Activated CD4-positive, CD25-positive, alpha-beta regulatory T cell (primary cell): ENCODE measurements around the gene SLC24A3.

ENCODE experiments used
- DNase-seq, 4 experiments: peaks; one replicate each; lab custom pipeline; 2025; lab: John Stamatoyannopoulos, UW

SLC24A3 gene

DNA sequence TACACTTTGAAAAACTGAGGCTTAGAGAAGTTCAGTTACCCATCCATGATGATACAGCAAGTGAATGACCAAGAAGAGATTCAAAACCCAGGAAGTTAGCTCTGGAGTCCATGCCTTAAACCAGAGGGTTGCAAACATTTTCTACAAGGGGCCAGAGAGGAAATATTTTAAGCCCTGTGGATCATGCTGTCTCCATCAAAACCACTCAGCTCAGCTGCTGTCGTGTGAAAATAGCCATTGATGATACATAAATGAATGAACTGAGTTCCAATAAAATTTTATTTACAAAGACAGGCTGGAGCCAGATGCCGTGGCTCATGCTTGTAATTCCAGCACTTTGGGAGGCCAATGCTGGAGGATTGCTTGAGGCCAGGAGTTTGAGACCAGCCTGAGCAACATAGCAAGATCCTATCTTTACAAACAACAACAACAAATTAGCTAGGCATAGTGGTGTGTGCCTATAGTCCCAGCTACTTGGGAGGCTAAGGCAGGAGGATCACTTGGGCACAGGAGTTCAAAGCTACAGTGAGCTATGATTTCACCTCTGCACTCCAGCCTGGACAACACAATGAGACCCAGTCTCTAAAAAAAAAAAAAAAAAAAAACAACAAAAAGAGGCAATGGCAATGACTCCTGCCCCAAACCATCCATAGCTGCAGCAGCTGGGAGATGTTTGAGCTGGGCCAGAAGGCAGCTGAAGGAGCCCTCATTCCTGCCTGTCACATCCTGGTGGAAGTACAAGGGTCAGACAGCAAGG lies 501.6 kb downstream of the SLC24A3 start:
- no peak for DNase-seq

DNA sequence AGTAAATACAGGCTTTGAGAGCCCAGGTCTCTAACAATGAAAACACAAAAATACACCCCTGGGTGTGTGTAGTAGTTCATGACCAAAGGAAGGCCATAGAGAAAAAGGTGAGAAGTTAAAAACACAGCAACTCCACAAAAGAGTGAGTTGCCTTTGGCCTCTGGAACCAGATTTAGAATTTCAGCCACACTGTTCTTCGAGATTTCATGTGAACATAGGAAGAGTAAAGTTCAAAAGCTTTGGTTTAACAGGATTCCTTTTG lies 502.1 kb downstream of the SLC24A3 start:
- no peak for DNase-seq

DNA sequence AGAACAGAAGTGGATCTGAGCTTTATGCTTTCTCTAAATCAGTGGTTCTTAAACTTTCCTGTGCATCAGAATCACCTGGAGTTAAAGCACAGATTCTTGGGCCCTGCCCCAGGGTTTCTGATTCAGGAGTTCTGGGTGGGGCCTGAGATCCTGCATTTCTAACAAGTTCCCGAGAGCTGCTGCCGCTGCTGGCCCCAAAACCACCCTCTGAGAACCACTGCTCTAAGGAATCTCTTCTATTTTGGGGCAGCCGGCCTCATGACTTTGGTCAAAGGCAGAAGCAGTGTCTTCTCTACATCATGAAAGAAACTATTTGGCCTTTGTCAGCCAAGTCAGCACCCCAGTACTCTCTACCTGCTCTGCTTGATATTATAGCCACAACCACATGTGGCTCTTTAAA lies 503.5 kb downstream of the SLC24A3 start:
- no peak for DNase-seq

DNA sequence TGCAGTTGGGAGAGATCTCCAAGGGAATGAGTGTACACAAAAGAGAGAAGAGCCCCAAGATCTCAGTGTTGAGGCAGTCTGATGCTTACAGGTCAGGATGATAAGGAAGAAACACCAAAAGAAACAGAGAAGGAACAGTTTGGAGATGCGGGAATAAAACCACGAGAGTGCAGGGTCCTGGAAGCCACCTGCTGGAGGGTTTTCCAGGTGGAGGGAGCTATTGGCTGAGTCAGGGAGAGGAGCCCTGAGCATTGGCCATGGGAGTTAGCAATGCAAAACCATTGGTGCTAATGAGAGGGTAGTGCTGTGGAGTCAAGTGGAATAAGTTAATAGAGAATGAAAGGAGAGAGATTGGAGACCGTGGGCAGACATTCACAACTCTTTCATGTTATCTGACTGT lies 506.4 kb downstream of the SLC24A3 start:
- DNase-seq: no peak

DNA sequence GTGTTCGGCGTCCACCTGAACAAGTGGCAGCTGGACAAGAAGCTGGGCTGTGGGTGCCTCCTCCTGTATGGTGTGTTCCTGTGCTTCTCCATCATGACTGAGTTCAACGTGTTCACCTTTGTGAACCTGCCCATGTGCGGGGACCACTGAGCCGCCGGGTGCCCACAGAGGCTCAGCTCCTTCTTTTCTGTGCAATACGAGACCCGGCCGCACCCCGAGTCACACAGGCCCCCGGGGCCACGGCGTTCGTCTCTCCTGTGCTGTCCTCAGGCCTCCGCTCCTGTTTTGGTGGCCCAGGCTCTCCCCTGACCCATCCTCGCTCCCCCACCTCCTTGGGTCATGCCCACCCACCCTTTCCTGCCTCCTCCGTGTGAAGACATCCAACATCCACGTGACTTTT lies 508.5 kb downstream of the SLC24A3 start:
- no peak for DNase-seq

DNA sequence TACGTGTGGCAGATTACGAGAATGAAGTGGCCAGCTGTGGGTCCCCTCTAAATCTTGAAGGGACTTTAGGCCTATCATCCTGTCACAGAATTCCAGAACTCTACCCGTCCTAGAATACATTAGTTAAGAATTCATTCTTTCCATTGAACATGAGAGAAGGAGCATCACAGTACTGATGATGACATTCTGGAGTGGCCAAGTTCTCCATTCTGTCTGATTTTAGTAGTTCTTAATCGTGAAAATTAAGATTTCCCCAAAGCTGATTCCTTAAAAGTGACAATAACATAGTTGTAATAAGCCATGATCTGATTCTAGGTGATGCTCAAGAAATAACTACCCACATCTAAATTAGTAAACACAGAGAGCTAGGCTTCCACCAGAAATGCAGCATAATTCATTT lies 510.6 kb downstream of the SLC24A3 start:
- no peak for DNase-seq

DNA sequence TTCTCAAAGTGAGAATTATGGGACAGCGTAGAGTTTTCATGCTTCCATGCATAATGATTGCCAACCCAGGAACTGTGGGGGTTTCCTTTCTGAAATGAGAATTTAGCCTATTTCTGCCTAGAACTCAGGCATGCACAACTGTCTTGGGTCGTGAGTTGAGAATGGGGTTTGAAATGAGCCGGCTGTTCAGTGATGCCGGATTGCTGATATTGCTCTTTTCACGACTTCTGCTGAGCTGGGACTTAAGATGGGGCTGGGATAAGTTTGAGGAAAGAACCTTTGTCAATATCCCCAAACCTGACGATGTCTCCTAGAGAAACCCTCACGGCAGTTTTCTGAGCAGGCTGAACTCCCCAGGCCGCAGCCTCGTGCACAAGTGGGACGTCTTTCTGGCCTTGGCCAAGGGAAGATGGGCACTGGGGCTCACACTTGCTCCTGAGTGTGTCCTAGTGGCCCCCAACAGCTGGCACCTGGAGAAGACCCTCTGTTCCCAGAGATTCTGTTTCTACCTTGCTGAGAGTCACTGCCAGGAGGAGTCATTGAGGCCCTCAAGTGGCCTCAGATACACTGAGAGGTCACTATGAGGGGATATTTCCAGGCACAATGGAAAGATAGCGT lies 511.5 kb downstream of the SLC24A3 start:
- DNase-seq: no peak

DNA sequence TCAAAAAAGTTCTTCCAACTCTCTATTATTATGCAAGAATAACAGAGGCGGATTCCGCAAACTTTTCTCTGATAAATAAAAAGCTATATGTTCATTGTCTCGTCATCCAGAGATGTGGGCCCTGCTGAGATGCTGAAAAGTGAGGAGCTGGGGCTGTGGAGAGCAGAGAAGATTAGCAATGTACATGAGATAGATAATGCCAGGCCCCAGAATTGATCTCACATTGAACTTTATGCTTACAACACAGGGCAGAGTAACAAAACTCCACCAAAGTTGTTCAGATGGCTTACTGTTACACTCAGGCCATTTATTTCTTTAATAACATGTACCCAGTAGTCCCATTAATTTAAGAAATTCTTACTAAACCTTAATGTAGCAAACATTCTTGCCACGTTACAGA lies 512.9 kb downstream of the SLC24A3 start:
- DNase-seq: no peak

DNA sequence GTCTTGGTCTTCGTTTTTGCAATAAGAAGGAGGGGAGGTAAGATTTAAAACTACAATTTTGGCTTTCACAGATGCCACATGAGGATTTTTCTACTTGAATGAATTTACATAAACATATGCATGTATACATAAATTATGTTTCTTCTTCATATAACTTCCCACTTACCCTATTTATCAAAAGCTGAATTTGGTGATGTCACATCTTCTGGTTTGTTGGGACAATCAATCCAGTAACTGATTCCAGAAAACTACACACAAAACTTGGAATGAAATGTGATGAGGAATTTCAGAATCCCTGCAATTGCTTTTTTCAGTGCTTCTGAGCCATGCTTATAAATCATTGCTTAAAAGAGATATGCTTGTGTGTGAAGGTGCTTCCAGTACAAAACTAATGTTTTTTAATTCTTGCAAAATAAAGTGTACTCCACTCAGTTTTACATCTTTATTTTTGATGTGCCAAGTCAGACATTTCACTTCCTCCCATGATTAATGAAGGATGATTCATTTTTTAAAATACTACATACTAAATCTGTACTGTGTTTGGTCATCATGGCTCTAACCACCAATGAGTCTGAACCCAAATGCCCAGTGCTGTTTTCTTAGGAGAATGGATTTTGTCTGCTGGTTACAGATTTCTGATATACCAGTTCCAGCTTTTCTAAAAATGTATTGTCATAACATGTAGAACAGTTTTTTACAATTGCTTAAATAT lies 513.5 kb downstream of the SLC24A3 start:
- no peak for DNase-seq

DNA sequence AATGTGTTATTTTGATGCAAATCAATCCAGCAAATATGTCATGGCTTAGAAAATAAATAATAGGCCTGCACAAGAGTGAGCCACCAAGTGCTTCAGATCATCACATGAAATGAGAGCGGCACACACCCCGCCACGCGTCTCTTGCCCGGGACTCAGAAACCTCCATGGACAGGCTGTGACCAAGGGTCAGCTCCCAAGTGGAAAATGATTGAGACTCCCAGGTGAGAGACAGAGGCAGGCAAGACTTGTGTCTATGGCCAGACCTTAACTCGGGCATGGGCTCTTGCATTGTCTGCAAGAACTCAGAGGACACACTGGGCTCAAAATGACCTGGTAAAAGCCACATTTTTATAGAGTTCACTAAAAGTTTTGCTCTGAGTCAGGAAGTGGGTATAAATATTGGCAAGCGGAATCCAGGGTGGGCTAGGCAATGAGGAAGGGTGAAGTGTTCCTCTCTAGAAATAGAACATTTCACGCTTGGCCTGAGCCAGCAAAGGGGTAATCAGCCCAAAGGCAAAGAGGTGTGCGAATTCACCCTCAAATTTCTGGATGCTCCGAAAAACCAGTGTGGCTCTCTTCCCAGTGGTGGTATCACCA lies 514.9 kb downstream of the SLC24A3 start:
- DNase-seq: no peak

DNA sequence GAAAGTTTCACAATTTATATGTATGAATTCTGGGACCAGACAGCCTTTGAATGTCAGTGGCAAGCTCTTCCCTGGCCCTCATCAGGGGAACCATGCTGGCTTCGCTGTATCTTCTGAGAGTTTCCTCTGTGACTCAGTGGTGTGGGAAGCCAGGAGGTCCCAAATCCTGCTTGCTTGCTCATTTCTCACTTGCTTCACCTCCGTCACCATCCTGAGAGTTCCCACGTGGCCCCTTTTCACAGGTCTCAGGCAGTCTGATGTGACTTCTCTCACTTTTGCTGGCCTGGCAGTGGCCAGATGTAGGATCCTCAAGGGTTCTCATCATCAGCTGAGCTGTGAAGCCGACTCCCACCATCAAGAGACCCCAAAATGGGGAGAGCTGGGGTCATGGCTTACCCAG lies 517.2 kb downstream of the SLC24A3 start:
- no peak for DNase-seq

DNA sequence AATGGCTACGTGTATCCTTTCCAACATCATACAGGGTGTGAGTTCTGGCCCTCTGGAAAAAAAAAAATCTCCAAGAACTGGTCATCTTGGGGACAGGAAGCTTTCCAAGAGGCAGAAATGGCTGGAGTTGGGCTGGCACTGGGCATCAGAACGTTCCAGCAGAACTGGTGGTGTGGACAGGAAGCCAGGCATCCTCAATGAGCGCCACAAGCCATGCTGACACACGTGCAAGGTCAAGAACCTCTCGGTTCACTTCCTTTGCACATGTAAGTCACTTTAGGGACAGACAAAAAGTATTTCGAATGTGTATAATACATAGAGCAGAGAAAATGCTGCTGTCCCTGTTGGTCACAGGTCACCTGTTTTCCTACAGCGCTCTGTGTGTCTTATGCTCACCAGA lies 518.3 kb downstream of the SLC24A3 start:
- DNase-seq: no peak

DNA sequence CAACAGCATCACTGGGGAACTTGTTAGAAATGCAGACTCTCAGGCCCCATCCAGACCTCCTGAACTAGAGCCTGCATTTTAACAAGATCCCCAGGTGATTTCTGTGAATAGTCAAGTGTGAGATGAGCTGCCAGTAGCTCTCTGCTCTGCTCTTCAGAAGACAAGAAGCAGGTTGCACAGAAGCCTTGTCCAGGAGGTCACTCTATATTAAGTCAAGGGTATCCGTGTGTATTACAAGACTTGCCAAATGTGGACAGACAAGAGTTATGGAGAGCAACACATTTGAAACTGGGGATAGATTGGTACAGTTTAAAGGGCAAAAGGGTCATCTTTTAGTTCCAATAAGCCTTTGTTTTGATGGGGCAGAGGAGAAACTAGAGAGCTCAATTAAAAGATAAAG lies 522.4 kb downstream of the SLC24A3 start:
- DNase-seq: no peak

DNA sequence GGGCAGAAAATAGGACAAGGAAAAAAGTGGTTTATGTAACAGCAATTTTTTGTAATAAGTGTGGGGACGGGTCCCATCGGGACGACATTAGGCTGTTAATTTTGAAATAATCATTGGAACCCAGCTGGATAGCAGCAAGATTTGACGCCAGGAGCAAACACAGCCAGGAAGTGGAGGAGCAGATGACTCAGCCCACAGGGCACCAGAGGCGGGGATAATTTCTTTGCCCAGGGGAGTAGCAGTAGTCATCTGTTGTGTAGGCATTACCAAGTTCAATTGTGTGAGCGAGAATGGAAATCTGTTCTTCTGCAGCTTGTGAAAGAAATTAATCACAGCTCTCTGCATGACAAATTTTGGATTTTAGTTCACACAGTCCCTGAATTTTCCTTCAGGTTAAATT lies 523.0 kb downstream of the SLC24A3 start:
- DNase-seq: no peak

DNA sequence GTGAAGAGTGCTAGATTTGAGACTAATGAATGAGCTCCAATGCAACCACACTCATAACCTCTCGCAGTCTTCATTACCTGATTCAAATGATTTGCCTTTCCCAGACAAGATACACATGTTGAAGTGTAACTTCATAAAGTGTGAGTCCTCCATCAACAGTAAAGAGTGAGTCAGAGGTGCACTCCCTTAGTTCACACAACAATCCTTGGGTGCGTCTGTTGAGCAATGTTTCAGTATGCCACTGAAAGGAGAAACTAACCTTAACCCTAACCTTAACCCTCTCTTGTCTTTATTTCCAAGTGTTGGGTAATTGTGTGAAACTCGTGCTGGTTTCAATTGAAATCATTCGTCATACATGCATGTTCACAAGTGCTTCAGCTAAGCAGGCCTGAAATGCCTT lies 524.6 kb downstream of the SLC24A3 start:
- no peak for DNase-seq

DNA sequence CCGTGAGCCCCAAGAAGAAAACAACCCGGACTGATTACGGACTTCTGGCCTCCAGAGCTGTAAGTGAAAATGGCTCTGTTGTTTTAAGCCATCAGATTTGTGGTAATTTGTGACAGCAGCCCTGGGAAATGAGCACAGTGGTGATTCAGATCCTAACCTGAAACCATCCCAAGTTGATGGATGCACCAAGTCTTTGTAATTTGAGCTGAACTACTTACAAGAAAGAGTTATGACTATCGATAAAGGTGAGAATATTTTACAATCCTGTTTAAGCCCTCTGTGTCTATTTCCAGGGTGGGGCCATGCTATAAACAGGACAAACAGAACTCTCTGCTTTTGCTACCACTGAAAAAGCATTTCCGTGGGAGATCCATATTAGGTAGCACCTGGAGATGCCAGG lies 526.5 kb downstream of the SLC24A3 start:
- DNase-seq: no peak

DNA sequence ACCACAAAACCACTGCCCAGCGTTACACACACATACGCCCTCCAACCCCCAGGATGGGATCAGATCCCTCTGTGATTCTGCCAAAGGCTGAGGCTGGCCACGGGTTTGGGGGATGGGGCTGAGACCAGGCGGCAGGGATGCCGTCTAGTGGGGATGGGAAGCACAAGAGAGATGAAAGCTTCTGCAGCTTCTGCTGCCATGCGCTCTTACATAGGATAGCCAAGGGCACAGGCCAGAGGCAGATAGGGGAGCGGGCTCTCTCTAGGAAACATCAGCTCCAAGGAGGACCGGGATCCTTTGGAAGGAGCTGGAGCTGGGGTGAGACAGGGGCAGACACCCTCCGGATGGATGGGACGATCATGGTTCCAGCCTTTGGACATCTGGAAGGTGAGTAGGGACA lies 526.9 kb downstream of the SLC24A3 start:
- DNase-seq: no peak

DNA sequence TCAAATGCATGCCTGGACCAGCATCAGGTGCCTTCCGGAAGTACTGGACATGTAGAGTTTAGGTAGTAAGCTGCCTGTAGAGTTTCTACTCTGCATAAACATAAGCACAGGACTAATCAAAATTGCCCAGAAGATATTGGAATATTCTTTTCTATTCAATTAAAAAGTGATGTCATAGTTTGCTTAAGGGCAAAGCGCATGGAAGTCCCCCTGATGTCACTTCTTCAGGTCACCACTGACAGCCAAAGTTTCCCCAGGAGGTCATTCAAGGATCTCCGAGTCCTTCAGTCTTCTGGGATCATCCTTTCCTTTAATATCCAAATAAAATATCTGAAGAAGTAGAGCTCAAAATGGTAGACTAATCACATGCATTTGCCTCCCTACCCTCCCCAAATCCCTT lies 528.1 kb downstream of the SLC24A3 start:
- no peak for DNase-seq

DNA sequence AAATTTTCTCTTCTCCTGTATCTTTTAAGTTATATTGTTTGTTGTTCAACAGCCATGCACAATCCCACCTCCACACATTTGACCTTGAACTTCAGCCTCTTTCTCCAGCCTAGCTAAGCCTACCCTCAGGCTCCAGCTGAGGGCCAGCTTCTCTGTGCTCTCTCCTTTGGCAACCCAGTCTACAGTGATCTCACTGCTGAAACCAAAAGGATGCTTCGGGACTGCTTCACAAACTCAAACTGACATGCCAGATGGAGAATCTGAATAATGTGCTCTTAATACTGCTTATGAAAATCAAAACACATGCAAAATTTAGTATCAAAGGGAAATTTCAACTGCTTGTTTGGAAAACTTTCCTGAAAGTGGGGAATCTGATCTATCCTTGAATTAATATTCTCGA lies 529.5 kb downstream of the SLC24A3 start:
- no peak for DNase-seq

DNA sequence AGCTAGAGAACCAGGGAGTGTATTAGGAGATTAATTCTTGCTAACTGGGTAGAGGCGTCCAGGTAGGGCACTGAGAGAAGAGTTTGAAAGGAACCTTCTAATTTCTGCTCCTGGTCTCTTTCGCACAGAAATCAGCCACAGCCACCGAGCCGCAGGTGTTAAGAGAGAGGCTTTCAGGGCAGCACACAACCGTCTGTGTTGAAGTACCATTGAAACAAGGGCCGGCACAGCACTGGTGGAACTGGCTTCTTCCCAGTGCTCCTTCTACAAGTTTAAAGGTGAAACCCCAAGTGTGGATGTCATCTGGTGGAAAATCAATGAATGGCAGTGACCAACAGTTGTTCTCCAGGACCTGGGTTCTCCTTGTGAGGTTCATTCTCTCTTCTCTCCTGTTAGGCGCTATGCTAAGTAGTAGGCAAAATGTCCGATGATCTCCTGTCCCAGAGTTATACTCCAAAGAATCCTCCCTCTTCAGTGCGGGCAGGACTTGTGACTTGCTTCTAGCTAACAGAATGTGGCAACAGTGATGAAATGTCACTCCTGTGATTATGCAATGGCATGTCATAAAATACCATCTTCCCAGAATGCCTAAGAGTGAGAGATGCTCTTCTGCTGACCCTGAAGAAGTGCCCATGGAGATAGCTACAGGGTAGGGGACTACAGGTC lies 530.7 kb downstream of the SLC24A3 start:
- DNase-seq: no peak

DNA sequence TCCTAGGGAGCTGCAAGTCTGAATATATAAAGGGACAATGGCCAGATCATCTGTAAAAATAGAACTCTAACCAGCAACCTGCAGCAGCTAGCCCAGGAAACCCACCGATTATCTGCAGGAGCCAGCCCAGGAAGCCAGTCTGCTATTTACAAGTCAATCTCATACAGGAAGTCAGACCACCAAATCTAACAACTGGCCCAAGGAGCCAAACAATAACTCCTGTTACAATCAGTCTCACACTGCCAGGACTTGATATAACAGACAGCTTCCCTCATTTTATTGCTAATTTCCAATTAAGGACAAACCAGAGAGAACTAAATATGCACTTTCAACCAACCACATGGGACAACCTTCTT lies 531.2 kb downstream of the SLC24A3 start:
- DNase-seq: no peak

DNA sequence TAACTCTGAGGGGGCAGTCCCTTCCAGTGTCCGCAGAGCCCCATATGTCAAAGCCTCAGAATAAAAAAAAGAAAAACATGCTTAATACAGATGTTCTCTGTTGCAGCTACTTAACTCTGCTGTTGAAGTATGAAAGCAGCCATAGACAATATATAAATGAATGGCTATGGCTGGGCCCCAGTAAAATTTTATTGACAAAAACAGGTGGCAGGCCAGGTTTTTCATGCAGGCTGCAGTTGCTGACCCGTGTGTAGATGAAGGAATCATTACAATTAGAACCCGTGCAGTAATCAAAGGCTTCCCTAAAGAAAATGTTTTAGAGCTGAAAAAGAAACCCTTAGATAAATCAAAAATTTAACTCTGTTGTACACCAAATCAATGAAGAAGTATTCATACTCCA lies 532.7 kb downstream of the SLC24A3 start:
- DNase-seq: no peak

DNA sequence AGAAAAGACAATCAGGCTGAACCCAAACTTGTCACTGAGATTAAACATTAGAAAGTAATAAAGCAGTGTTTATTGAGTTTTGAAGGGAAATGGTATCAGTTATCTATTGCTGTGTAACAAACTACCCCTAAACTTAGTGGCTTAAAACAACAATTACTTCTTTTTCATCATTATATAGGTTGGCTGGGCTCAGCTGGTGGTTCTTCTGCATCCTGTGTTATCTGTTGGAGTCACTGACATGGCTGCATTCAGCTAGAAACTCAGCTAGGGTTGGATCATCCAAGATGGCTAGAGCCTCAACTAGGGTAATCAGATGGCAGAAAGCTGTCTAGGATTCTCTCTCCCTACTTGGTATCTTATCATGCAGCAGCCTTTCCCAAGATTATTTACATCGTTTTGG lies 533.1 kb downstream of the SLC24A3 start:
- DNase-seq: no peak
